ENCODE results near the gene L3MBTL4.
"Not testable (repeated sequence)": the region's sequence is repeated elsewhere in the genome, so short reads cannot be mapped to it uniquely, and the experiment has no call there.

GRCh38 chr18:6272144-6272543 is 142.6 kb downstream of the L3MBTL4 start:
- TF ChIP-seq POLR2A (IDR thresholded peaks at IDR 0.05); CTCF (IDR thresholded peaks at IDR 0.05 in 4 of 5, conservative IDR thresholded peaks at IDR 0.05 in 1 of 5): not testable (repeated sequence)

All from gastrocnemius medialis (tissue), 4 donors.